Right lobe of liver (tissue), 6 donors: ENCODE results near the gene BRD2. TPM values are rescaled to one million over a fixed set of nuclear protein-coding genes. Genes with fewer than 3 reads are reported as not detected.

Experiments
- ATAC-seq, 4 donors: fragments of 200-7000 bp; cut with Tn5 transposase; one replicate each; pipeline ENCODE4 v1.9.1; 2020; ENCODE audit warnings: mild to moderate bottlenecking in 4 of 4, moderate library complexity in 4 of 4
- DNase-seq, 3 donors: peaks; one replicate each; pipeline ENCODE4 v3.0.0-alpha.2; 2020
- H3K27ac ChIP-seq, 3 donors: fragments of 200-600 bp; one replicate each; pipeline ENCODE4 v1.8.0; 2022
- H3K27me3 ChIP-seq, 2 donors: fragments of 200-600 bp; one replicate each; pipeline ENCODE4 v1.8.0; 2022
- H3K36me3 ChIP-seq, 4 donors: fragments of 200-600 bp; sonication (generic) in 1 of 4; one replicate each; pipeline versions ENCODE4 v1.5.1 to v1.8.0; 2017 to 2022; ENCODE audit warnings: control low read depth in 1 of 4
- H3K4me1 ChIP-seq, 4 donors: fragments of 200-600 bp; sonication (generic) in 1 of 4; one replicate each; pipeline versions ENCODE4 v1.5.1 to v1.8.0; 2017 to 2022; ENCODE audit warnings: control low read depth in 1 of 4
- H3K4me3 ChIP-seq, 3 donors: fragments of 200-600 bp; one replicate each; pipeline ENCODE4 v1.8.0; 2022
- H3K9me3 ChIP-seq, 4 donors: fragments of 200-600 bp; sonication (generic) in 1 of 4; one replicate each; pipeline versions ENCODE4 v1.5.1 to v1.8.0; 2017 to 2022; ENCODE audit warnings: control low read depth in 1 of 4
- POLR2A ChIP-seq: fragments of 450-650 bp; IDR thresholded peaks from one replicate; pipeline ENCODE4 v1.6.1; 2017; ENCODE audit warnings: antibody characterized with exemption, mild to moderate bottlenecking
- WGBS: methylation state at CpG from one replicate; pipeline ENCODE4 v1.1.6; 2018; ENCODE audit warnings: low coverage, low lambda C conversion rate; ENCODE audit not compliant: insufficient coverage; ENCODE audit errors: missing lambda C conversion rate; 5-methylcytosine and 5-hydroxymethylcytosine counted together
- intact Hi-C, 2 donors: fragments of 100-400 bp; cut with DNase I; formaldehyde crosslinking; loops; one replicate each; pipeline versions ENCODE4 v1.11.2 to v1.14.1; 2022
- total RNA-seq, 6 experiments: library from RNA; depleted of rRNA in 2 of 6; stranded (reverse); fragments of >200 nt in 2 of 6; fragmentation: NEBNext Ultra II Directional in 3 of 6; extraction: Animal tissue kit (Norgen Biotek cat#: 25700) in 3 of 6; gene quantifications; one replicate each; pipeline versions ENCODE4 v1.1.0 to v1.2.4, GENCODE V29; 2016 to 2023
- TF ChIP-seq, protein P1 (sequence below), 4 donors: fragments of 200-600 bp in 3 of 4; fragments of 450-650 bp in 1 of 4; IDR thresholded peaks; one replicate each; pipeline versions ENCODE4 v1.5.1 to v1.8.0; 2016 to 2022; ENCODE audit warnings: antibody characterized with exemption in 4 of 4, mild to moderate bottlenecking in 2 of 4
- donor health status: DM: no; HTN: yes; CAD: no.
- donor health status: DM: no; HTN: no; CAD: no.
- donor health status: DM: no; HTN: no; CAD: no.
- donor health status: DM: no; HTN: yes; CAD: no.
- donor health status: DM: no; HTN: yes; CAD: no.

The BRD2 gene
- total RNA-seq, 6 experiments from 2014 or later = 66.3 to 111 (median 73.7) TPM

DNA sequence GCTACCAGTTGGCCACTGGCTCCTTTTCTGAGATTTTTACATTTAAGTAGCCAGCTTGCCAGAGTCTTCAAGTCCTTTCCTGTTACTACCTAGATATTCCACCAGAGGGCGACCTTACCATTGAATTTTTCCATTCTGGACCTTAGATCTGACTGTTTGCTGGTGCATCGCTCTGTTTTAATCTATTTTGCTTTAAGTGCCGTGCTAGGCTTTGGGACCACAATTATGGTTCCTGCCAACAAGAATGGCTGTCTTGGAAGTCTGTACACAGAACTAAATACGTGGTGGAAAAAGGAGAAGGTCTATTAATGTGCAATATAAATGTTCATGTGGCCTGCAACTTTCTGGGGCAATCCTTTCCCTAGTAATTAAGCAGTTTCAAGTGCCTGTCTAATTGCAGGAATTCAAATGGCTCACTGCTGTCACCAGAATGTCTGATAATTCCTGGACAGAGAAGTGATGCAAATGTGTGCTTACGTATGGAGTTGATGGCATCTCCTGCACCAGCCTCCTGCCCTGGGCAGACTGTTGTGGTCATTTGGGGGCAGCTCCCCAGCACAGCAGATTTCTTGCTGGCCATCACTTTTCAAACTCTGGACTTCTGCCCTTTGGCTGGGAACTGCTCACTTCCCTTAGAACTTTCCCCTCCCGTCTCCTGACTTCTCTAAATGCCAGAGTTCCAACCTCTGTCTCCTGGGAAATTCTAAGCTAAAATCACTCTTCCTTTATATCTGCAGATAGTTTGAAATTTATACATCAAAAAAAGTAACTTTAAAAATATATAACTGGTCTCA, 46.6 kb downstream of the BRD2 start:
- no peak for DNase-seq

DNA sequence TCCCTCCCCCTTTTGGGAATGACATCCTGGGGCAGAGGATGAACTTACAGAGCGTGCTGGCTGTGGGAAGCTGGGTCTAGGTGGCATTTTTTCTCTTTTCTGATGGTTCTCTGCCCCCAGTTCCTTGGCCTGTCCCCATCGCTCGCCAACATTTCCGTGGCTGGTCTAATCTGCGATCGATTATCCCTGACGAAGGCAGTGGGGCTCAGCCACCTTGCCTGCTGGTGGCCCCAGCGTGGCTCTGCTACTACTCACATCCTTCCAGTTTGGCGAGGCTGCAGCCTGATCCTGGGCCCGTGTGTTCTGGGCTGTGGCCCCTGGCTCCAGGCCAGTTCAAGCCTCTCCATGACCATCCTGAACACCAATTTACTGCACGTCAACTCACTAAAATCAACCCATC, 47.4 kb downstream of the BRD2 start:
- intact Hi-C loops = no loop called here
- ATAC-seq = no peak
- Histone ChIP-seq H3K9me3 (no peaks in the 10 kb centered on the region), H3K27ac (no peak overlapping the region), H3K4me3 (no peak overlapping the region), H3K36me3 (no peaks in the 10 kb centered on the region), H3K4me1 (peaks cover 0 to 7% (median 0%) of the 10 kb centered on the region in 4 donors), H3K27me3 (peaks cover 0 to 2% of the 10 kb centered on the region in 2 donors)
- 65% methylated on average over 9 of the region's 11 CpGs for WGBS
- DNase-seq = no peak
- TF ChIP-seq, protein P1, sequence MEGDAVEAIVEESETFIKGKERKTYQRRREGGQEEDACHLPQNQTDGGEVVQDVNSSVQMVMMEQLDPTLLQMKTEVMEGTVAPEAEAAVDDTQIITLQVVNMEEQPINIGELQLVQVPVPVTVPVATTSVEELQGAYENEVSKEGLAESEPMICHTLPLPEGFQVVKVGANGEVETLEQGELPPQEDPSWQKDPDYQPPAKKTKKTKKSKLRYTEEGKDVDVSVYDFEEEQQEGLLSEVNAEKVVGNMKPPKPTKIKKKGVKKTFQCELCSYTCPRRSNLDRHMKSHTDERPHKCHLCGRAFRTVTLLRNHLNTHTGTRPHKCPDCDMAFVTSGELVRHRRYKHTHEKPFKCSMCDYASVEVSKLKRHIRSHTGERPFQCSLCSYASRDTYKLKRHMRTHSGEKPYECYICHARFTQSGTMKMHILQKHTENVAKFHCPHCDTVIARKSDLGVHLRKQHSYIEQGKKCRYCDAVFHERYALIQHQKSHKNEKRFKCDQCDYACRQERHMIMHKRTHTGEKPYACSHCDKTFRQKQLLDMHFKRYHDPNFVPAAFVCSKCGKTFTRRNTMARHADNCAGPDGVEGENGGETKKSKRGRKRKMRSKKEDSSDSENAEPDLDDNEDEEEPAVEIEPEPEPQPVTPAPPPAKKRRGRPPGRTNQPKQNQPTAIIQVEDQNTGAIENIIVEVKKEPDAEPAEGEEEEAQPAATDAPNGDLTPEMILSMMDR (IDR thresholded peaks at IDR 0.05) = no peak
- no peak for TF ChIP-seq POLR2A

More for the DNA sequence above, 46.6 kb downstream of the BRD2 start:
- no peak overlapping the region for H3K27ac ChIP-seq
- WGBS = 5% methylated on average over 5 of the region's 6 CpGs
- no peaks in the 10 kb centered on the region for H3K9me3 ChIP-seq
- intact Hi-C loops = loop anchor here in 1 of 2 donors (5.0 kb wide), 1 partner anchor 67 kb away; no protein-coding TSS in a partner anchor
- no peak for TF ChIP-seq POLR2A
- TF ChIP-seq, protein P1 (IDR thresholded peaks at IDR 0.05) = peak; percentile 70 to 91 (median 84)
- H3K4me3 ChIP-seq = no peak overlapping the region
- peak; percentile 76 to 80 (median 78) for ATAC-seq
- H3K36me3 ChIP-seq = no peaks in the 10 kb centered on the region
- peaks cover 0 to 7% (median 0%) of the 10 kb centered on the region in 4 donors for H3K4me1 ChIP-seq
- H3K27me3 ChIP-seq = peaks cover 0 to 2% of the 10 kb centered on the region in 2 donors

DNA sequence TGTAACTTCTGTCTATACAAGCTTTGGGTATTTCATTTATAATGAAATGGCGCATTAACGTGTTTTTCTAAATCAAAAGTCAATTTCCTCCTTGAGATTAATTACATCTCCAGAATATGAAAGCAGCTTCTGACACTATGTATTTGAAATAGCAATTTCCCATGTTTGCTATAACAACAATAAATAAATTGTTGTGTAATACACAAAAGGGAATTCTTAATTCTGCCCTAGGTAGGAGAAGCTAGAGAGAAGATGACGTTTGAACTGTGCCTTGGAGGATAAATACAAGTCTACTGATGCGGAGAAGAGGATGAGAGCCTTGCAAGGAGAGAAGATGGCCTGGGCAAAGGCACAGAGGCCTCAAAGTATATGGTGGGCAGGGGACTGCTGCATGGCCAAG, 48.6 kb downstream of the BRD2 start:
- no peak for DNase-seq
- 71% methylated on average over 4 of the region's 4 CpGs for WGBS
- intact Hi-C loops = no loop called here
- Histone ChIP-seq H3K9me3 (no peaks in the 10 kb centered on the region), H3K36me3 (no peaks in the 10 kb centered on the region), H3K27me3 (peaks cover 0 to 2% of the 10 kb centered on the region in 2 donors), H3K4me3 (no peak overlapping the region), H3K27ac (peak overlapping the region in 1 of 3 donors; percentile 84), H3K4me1 (peaks cover 0 to 7% (median 0%) of the 10 kb centered on the region in 4 donors)
- no peak for ATAC-seq
- TF ChIP-seq, protein P1 (IDR thresholded peaks at IDR 0.05) = no peak
- TF ChIP-seq POLR2A = no peak

DNA sequence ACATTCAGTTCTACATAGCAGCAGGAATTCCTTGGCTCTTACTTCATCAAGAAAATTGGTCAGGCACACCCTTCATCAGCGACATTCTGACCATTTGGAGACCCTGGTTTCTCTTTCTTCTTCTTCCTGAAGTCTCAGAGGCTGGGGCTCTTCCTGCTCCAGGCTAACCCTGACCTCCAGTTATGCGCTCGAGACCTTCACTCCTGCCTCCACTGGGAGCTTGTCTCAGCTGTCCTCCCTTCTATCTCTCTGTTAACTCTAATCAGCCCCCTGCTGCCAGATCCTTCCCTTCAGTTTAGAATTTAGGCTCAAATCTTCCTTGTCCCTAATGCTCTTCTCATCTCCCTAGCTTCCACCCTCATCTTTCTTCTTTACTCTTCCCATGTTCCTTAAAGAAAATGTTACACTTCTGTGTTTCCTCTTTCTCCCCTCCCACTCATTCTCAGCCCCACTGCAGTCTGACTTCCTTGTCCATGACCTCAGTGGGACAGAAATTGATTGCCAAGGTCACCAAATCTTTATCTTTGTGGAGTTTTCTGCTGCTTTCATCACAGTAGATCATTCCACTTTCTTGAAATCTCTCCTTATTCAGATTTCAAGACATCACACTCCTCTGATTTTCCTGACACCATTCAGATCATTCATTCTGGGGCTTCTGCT, 49.4 kb downstream of the BRD2 start:
- WGBS = 46% methylated on average over 3 of the region's 3 CpGs
- Histone ChIP-seq H3K9me3 (no peaks in the 10 kb centered on the region), H3K4me3 (no peak overlapping the region), H3K4me1 (peaks cover 0 to 7% (median 0%) of the 10 kb centered on the region in 4 donors), H3K27ac (peak overlapping the region; percentile 57 to 84 (median 64)), H3K27me3 (peaks cover 0 to 2% of the 10 kb centered on the region in 2 donors), H3K36me3 (no peaks in the 10 kb centered on the region)
- no peak for DNase-seq
- intact Hi-C loops = no loop called here
- ATAC-seq = peak in 1 of 4 donors; percentile 15
- TF ChIP-seq, protein P1 (IDR thresholded peaks at IDR 0.05) = no peak
